BJ (cell line): ENCODE data around the gene RGS14. TPM values are rescaled to one million over a fixed set of nuclear protein-coding genes. Genes with fewer than 3 reads are reported as not detected.
A peak's percentile ranks its signal among the peaks of the same experiment; 100 is the strongest.

Source experiments
- CTCF ChIA-PET: fragments of 350-600 bp; formaldehyde crosslinking; extraction: SDS; loops from one replicate; lab custom pipeline; 2021; ENCODE audit warnings: antibody characterized with exemption, inconsistent platforms; lab: Yijun Ruan, JAX
- POLR2A ChIA-PET: fragments of 300-600 bp; sonication (Branson Sonifier 250); formaldehyde crosslinking; extraction: SDS; loops from one replicate; lab custom pipeline; 2021; ENCODE audit warnings: antibody characterized with exemption; lab: Charles Lee
- DNase-seq: peaks from one replicate; pipeline ENCODE4 v3.0.0-alpha.2; 2011; ENCODE audit warnings: low read depth
- H3K27me3 ChIP-seq: 2 replicates; pipeline ENCODE4 v1.6.0; 2011; ENCODE audit warnings: low read length; ENCODE audit not compliant: control insufficient read depth, insufficient read depth
- H3K36me3 ChIP-seq: 2 replicates; pipeline ENCODE4 v1.5.1; 2011; ENCODE audit warnings: low read length; ENCODE audit not compliant: control insufficient read depth, insufficient read depth
- H3K4me3 ChIP-seq: 2 replicates; pipeline ENCODE4 v1.5.1; 2011; ENCODE audit warnings: low read depth, mild to moderate bottlenecking, control low read depth, low read length
- polyA plus RNA-seq: library from polyadenylated mRNA; depleted of rRNA; stranded (reverse); fragments of >200 nt; gene quantifications from 2 replicates; pipeline ENCODE4 v1.2.3, GENCODE V29; 2011
- TF ChIP-seq, protein P1 (sequence below): IDR thresholded peaks from 2 replicates; pipeline ENCODE4 v1.5.1; 2011; ENCODE audit warnings: low read depth, mild to moderate bottlenecking, control low read depth, inconsistent platforms, low read length, moderate library complexity; ENCODE audit not compliant: insufficient read depth

RGS14 gene
- polyA plus RNA-seq, 1 experiment = 6.0 TPM

DNA sequence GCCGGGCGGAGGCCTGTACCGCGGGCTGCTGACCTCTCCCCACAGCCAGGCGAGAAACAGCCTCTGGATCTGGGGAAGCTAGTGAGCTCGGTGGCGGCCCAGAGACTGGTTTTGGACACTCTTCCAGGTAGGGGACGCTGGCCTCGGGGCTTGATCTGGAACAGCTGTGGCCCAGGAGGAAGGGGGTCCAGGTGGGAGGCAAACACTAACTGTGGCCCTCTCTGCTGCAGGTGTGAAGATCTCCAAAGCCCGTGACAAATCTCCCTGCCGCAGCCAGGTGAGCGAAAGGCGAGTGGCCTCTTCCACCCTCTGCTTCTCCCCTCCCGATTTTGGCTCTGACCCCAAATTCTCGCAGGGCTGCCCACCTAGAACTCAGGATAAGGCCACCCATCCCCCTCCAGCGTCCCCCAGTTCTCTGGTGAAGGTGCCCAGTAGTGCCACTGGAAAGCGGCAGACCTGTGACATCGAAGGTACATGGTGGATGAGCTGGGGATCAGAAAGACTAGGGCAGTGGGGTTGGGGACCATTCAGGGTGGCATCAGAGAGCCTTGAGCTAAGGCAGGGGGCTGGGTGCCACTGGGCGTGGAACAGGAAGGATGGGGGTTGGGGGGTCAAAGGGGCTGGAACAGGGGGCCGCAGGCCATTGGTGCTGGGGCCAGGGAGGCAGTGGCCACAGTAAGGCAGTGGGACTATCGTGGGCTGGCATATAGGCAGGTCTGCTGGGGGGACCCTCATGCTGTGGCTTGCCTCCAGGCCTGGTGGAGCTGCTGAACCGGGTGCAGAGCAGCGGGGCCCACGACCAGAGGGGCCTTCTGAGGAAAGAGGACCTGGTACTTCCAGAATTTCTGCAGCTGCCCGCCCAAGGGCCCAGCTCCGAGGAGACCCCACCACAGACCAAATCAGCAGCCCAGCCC lies 13.7 kb downstream of the RGS14 start:
- no peaks in the 10 kb centered on the region; the same call in none of the 2 replicates for H3K27me3 ChIP-seq
- ChIA-PET CTCF (interaction anchor here (0.9 to 5.7 kb wide), 10 partner anchors 8 to 299 kb away, joined by 3 to 50 read pairs (median 10); partner anchors contain the start of genes RGS14 and SLC34A1), POLR2A (no interaction called here)
- H3K36me3 ChIP-seq = no peaks in the 10 kb centered on the region
- peak overlapping the region; percentile 49 for H3K4me3 ChIP-seq
- TF ChIP-seq, protein P1, sequence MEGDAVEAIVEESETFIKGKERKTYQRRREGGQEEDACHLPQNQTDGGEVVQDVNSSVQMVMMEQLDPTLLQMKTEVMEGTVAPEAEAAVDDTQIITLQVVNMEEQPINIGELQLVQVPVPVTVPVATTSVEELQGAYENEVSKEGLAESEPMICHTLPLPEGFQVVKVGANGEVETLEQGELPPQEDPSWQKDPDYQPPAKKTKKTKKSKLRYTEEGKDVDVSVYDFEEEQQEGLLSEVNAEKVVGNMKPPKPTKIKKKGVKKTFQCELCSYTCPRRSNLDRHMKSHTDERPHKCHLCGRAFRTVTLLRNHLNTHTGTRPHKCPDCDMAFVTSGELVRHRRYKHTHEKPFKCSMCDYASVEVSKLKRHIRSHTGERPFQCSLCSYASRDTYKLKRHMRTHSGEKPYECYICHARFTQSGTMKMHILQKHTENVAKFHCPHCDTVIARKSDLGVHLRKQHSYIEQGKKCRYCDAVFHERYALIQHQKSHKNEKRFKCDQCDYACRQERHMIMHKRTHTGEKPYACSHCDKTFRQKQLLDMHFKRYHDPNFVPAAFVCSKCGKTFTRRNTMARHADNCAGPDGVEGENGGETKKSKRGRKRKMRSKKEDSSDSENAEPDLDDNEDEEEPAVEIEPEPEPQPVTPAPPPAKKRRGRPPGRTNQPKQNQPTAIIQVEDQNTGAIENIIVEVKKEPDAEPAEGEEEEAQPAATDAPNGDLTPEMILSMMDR = no peak
- no peak for DNase-seq

DNA sequence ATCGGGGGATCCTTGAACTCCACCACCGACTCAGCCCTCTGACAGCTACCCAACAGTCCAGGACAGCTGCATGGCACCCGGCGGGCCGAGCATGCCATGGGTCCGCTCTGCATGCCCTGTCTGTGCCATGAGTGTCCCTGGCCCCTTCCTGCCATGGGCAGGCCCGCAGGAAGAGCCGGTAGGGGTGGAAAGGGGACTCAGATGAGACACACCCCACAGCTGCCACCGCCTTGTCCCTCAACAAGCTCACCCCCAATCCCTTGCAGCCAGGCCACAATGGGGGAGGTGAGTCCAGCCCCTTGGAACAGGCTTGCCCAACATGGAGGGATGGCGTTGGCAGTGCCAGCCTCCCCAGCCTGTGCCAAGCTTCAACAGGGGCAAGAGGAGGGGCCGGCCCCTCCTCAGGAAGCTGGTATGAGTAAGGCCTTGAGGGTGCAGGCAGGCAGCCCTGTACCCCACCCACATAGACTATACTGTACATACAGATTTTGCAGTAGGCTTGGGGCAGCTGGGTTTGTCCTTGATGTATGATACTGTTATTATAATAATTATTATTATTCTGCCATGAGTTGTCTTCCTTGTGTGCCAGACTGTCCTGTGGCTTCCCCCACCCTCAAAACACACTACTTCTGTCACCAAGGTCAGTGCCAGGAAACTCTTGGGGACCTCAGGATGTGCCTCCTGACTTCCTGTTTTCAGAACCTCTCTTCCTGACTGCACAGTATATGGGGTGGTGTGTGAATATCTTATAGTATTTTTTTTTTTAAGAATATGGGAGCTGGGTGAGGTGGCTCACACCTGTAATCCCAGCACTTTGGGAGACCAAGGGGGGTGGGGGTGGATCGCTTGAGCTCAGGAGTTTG lies 14.5 kb downstream of the RGS14 start:
- ChIA-PET POLR2A (no interaction called here), CTCF (interaction anchor here (0.6 to 5.7 kb wide), 8 partner anchors 7 to 259 kb away, joined by 3 to 50 read pairs (median 4); no protein-coding TSS in a partner anchor)
- DNase-seq = no peak
- Histone ChIP-seq H3K4me3 (no peak overlapping the region), H3K36me3 (no peaks in the 10 kb centered on the region), H3K27me3 (no peaks in the 10 kb centered on the region; the same call in none of the 2 replicates)
- TF ChIP-seq, protein P1 = no peak

DNA sequence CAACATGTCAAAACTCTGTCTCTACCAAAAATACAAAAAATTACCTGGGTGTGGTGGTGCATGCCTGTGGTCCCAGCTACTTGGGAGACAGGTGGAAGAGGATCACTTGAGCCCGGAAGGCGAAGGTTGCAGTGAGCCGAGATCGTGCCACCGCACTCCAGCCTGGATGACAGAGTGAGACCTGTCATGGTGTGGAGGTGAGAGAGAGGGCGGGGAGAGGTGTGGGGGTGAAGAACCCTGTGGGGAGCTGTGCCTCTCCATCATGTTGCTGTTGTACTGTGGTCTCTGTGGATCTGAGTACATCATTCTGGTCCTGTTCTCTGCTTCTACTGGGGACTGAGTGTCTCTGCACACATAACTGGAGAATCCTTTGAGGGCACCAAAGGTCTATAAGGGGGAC lies 15.2 kb downstream of the RGS14 start:
- ChIA-PET POLR2A (no interaction called here), CTCF (interaction anchor here (0.9 to 5.7 kb wide), 7 partner anchors 7 to 259 kb away, joined by 3 to 50 read pairs (median 4); no protein-coding TSS in a partner anchor)
- H3K36me3 ChIP-seq = no peaks in the 10 kb centered on the region
- no peak overlapping the region for H3K4me3 ChIP-seq
- DNase-seq = no peak
- H3K27me3 ChIP-seq = no peaks in the 10 kb centered on the region; the same call in none of the 2 replicates
- TF ChIP-seq, protein P1 = no peak

DNA sequence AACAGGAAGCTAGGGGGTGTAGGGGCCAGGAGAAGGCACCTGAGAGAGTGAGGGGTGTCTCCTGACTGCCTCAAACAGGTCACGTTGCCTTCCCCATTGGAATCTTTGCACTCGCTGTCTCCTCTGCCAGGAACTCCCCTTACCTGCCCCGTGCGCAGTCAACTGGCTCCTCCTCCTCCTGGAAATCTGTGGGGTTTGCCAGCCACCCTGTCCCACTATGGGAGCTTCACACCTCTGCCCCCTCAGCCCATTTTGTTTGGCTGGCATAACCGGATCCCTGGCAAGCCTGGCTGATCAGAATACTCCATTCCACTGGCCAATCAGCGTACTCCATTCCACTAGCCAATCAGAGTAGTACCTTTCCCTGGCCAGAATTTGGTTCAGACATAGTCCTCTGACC lies 16.1 kb downstream of the RGS14 start:
- CTCF ChIA-PET = interaction anchor here (0.9 to 5.7 kb wide), 4 partner anchors 13 to 80 kb away, joined by 3 to 50 read pairs (median 4); no protein-coding TSS in a partner anchor
- POLR2A ChIA-PET = no interaction called here
- Histone ChIP-seq H3K4me3 (no peak overlapping the region), H3K36me3 (no peaks in the 10 kb centered on the region), H3K27me3 (no peaks in the 10 kb centered on the region; the same call in 1 of the 2 replicates)
- TF ChIP-seq, protein P1 = no peak
- DNase-seq = no peak
